COLO829 (cell line): ENCODE data around the gene MMP13.
A peak's percentile ranks its signal among the peaks of the same experiment; 100 is the strongest.
"Not testable (repeated sequence)": the region's sequence is repeated elsewhere in the genome, so short reads cannot be mapped to it uniquely, and the experiment has no call there.

Source experiments
- DNase-seq: peaks from one replicate; pipeline ENCODE4 v3.0.0; 2012; ENCODE audit warnings: low spot score

Gene MMP13

GRCh38 chr11:102935514-102935913 lies 20.0 kb downstream of the MMP13 start:
- no peak for DNase-seq

GRCh38 chr11:102934735-102935134 lies 20.8 kb downstream of the MMP13 start:
- DNase-seq, result no peak

- DNase-seq, result no peak
These were observed 21.9 kb downstream of the MMP13 start for GRCh38 chr11:102933627-102934026.

- DNase-seq, result no peak
These were observed 22.9 kb downstream of the MMP13 start for GRCh38 chr11:102932678-102933077.

- no peak for DNase-seq
These were observed 25.1 kb downstream of the MMP13 start for GRCh38 chr11:102930451-102930850.

GRCh38 chr11:102929972-102930371 lies 25.6 kb downstream of the MMP13 start:
- DNase-seq, result no peak

GRCh38 chr11:102929166-102929565 lies 26.4 kb downstream of the MMP13 start:
- DNase-seq, result no peak

- no peak for DNase-seq
These were observed 27.3 kb downstream of the MMP13 start for GRCh38 chr11:102928247-102928646.

- no peak for DNase-seq
These were observed 27.9 kb downstream of the MMP13 start for GRCh38 chr11:102927624-102927990.

- DNase-seq, result no peak
These were observed 28.4 kb downstream of the MMP13 start for GRCh38 chr11:102926961-102927623.

GRCh38 chr11:102926517-102926916 lies 29.0 kb downstream of the MMP13 start:
- DNase-seq, result no peak

- no peak for DNase-seq
These were observed 29.5 kb downstream of the MMP13 start for GRCh38 chr11:102925988-102926387.

GRCh38 chr11:102924851-102925380 lies 30.6 kb downstream of the MMP13 start:
- no peak for DNase-seq

GRCh38 chr11:102921587-102922220 lies 33.8 kb downstream of the MMP13 start:
- DNase-seq, result no peak

- no peak for DNase-seq
These were observed 35.3 kb downstream of the MMP13 start for GRCh38 chr11:102920118-102920684.

GRCh38 chr11:102915044-102915375 lies 40.5 kb downstream of the MMP13 start:
- no peak for DNase-seq

GRCh38 chr11:102914238-102915043 lies 41.1 kb downstream of the MMP13 start:
- peak; percentile 40 for DNase-seq

GRCh38 chr11:102912482-102912830 lies 43.1 kb downstream of the MMP13 start:
- no peak for DNase-seq

- DNase-seq, result no peak
These were observed 43.6 kb downstream of the MMP13 start for GRCh38 chr11:102911758-102912481.

- DNase-seq, result not testable (repeated sequence)
These were observed 49.7 kb downstream of the MMP13 start for GRCh38 chr11:102905848-102906247.

GRCh38 chr11:102903895-102904294 lies 51.6 kb downstream of the MMP13 start:
- not testable (repeated sequence) for DNase-seq

- DNase-seq, result no peak
These were observed 55.2 kb downstream of the MMP13 start for GRCh38 chr11:102900346-102900745.
